ENCODE results near the gene SMAD3. TPM values are rescaled to one million over a fixed set of nuclear protein-coding genes. Genes with fewer than 3 reads are reported as not detected.

The SMAD3 gene
- total RNA-seq, 4 donors from 2014 or later, result 21.2 to 32.3 (median 24.2) TPM

GRCh38 chr15:67039384-67040075, 25.9 kb upstream of the SMAD3 start:
- TF ChIP-seq EP300 (IDR thresholded peaks at IDR 0.05) (no peak), POLR2AphosphoS5 (IDR thresholded peaks at IDR 0.05) (no peak), POLR2A (IDR thresholded peaks at IDR 0.05; ENCODE audit: low read depth) (no peak), CTCF (IDR thresholded peaks at IDR 0.05) (no peak)
- no peaks in the 10 kb centered on the region for H3K36me3 ChIP-seq
- intact Hi-C loops (cut with DNase I), result no loop called here
- H3K9me3 ChIP-seq, result no peaks in the 10 kb centered on the region
- H3K27ac ChIP-seq (replicated peaks in 1 of 4), result no peak overlapping the region
- no peak for DNase-seq (ENCODE audit: extremely low spot score)
- WGBS, result 83% methylated on average over 9 of the region's 10 CpGs
- no peak overlapping the region for H3K4me3 ChIP-seq
- peaks cover 8 to 27% (median 25%) of the 10 kb centered on the region in 4 donors for H3K4me1 ChIP-seq
- no peaks in the 10 kb centered on the region for H3K27me3 ChIP-seq

DNA sequence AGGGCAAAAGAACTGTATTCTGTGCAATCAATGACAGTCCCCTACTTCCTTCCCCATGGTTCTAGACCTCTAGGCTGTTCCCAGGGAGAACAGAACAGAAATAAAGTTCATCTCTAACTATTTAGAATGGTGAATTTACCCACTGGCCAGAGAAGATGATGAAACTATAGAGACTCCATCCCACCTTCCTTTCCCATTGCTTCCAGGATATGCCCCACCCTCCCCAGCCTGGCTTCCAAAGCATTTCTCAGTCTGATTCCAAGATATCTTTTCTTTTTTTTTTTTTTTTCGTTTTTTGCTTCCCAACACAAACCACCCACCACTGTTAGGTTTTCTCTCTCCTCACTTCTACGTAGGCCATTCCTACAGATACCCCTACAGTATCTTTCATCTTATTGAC, 25.1 kb upstream of the SMAD3 start:
- H3K27ac ChIP-seq (replicated peaks in 1 of 4), result no peak overlapping the region
- no peaks in the 10 kb centered on the region for H3K27me3 ChIP-seq
- no peaks in the 10 kb centered on the region for H3K36me3 ChIP-seq
- H3K4me1 ChIP-seq, result peaks cover 8 to 29% (median 29%) of the 10 kb centered on the region in 4 donors
- H3K9me3 ChIP-seq, result no peaks in the 10 kb centered on the region
- intact Hi-C loops (cut with DNase I), result no loop called here
- H3K4me3 ChIP-seq, result no peak overlapping the region
- 70% methylated on average over 2 of the region's 2 CpGs for WGBS
- TF ChIP-seq POLR2AphosphoS5 (IDR thresholded peaks at IDR 0.05), result no peak
- TF ChIP-seq CTCF (IDR thresholded peaks at IDR 0.05), result no peak
- no peak for TF ChIP-seq EP300 (IDR thresholded peaks at IDR 0.05)
- TF ChIP-seq POLR2A (IDR thresholded peaks at IDR 0.05; ENCODE audit: low read depth), result no peak
- DNase-seq (ENCODE audit: extremely low spot score), result no peak

- Histone ChIP-seq H3K36me3 (no peaks in the 10 kb centered on the region), H3K9me3 (no peaks in the 10 kb centered on the region), H3K4me1 (peaks cover 8 to 29% (median 29%) of the 10 kb centered on the region in 4 donors), H3K27ac (replicated peaks in 1 of 4) (peak overlapping the region in 2 of 4 donors; percentile 45 to 65), H3K27me3 (no peaks in the 10 kb centered on the region), H3K4me3 (no peak overlapping the region)
- no peak for TF ChIP-seq CTCF (IDR thresholded peaks at IDR 0.05)
- TF ChIP-seq POLR2AphosphoS5 (IDR thresholded peaks at IDR 0.05), result no peak
- no peak for TF ChIP-seq POLR2A (IDR thresholded peaks at IDR 0.05; ENCODE audit: low read depth)
- no peak for TF ChIP-seq EP300 (IDR thresholded peaks at IDR 0.05)
- DNase-seq (ENCODE audit: extremely low spot score), result no peak
- WGBS, result 70% methylated on average over 7 of the region's 7 CpGs
- intact Hi-C loops (cut with DNase I), result no loop called here
Observed at GRCh38 chr15:67042551-67043142, 22.8 kb upstream of the SMAD3 start.

- H3K9me3 ChIP-seq, result no peaks in the 10 kb centered on the region
- 56% methylated on average over 12 of the region's 13 CpGs for WGBS
- no peak for DNase-seq (ENCODE audit: extremely low spot score)
- no peaks in the 10 kb centered on the region for H3K27me3 ChIP-seq
- H3K4me3 ChIP-seq, result no peak overlapping the region
- peak overlapping the region; percentile 70 to 78 (median 76) for H3K27ac ChIP-seq (replicated peaks in 1 of 4)
- TF ChIP-seq POLR2AphosphoS5 (IDR thresholded peaks at IDR 0.05), result peak in 1 of 2 donors; percentile 18
- TF ChIP-seq POLR2A (IDR thresholded peaks at IDR 0.05; ENCODE audit: low read depth), result no peak
- intact Hi-C loops (cut with DNase I), result no loop called here
- peaks cover 20 to 44% (median 43%) of the 10 kb centered on the region in 4 donors for H3K4me1 ChIP-seq
- H3K36me3 ChIP-seq, result no peaks in the 10 kb centered on the region
Observed at GRCh38 chr15:67043939-67044771, 21.2 kb upstream of the SMAD3 start.

DNA sequence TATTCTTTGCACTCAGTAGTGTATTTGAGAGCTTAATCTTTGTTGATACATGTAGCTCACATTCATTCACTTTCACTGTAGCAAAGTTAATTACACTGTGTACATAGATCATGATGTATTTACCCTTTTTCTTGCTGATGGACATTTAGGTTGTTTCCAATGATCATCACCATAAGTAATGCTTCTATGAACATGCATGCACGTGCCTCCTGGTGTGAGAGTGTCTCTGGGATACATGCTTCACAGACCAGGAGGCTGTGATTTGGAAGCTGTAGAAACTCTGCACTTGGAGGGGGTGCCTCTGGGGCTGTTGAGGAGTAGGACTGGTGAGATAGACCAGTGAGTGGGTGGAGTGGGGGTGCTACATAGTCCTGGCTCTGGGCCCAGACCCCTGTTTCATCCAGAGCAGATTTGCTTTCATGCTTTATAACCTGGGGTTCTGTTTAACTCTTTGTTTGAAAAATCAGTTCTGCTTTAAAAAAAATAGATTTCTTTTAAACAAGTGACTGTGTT, 18.2 kb upstream of the SMAD3 start:
- Histone ChIP-seq H3K36me3 (no peaks in the 10 kb centered on the region), H3K4me1 (peaks cover 41 to 62% (median 59%) of the 10 kb centered on the region in 4 donors), H3K27ac (replicated peaks in 1 of 4) (no peak overlapping the region), H3K27me3 (no peaks in the 10 kb centered on the region), H3K4me3 (no peak overlapping the region), H3K9me3 (no peaks in the 10 kb centered on the region)
- WGBS, result 30% methylated on average over 1 of the region's 1 CpG
- intact Hi-C loops (cut with DNase I), result no loop called here
- no peak for DNase-seq (ENCODE audit: extremely low spot score)
- TF ChIP-seq POLR2A (IDR thresholded peaks at IDR 0.05; ENCODE audit: low read depth) (no peak), CTCF (IDR thresholded peaks at IDR 0.05) (no peak), EP300 (IDR thresholded peaks at IDR 0.05) (no peak), POLR2AphosphoS5 (IDR thresholded peaks at IDR 0.05) (no peak)

All from esophagus muscularis mucosa (tissue), 4 donors.